A673 (cell line): ENCODE measurements around the gene RTCA. TPM values are rescaled to one million over a fixed set of nuclear protein-coding genes. Genes with fewer than 3 reads are reported as not detected.

Experiments used
- BruUV-seq: library from RNA; stranded (reverse); fragments of 400-500 nt; replicated peaks from 2 replicates; lab custom pipeline; 2021; lab: Mats Ljungman, UMichigan
- CTCF ChIA-PET: fragments of 300-600 bp; sonication (Branson Sonifier 250); formaldehyde crosslinking; loops from one replicate; lab custom pipeline; 2022; ENCODE audit warnings: antibody characterized with exemption; lab: Charles Lee
- POLR2A ChIA-PET: fragments of 300-600 bp; sonication (Branson Sonifier 250); formaldehyde crosslinking; loops from one replicate; lab custom pipeline; 2022; ENCODE audit warnings: antibody characterized with exemption; ENCODE audit not compliant: low non-redundant PET; lab: Charles Lee
- DNase-seq: peaks from one replicate; pipeline ENCODE4 v3.0.0-alpha.2; 2015; ENCODE audit warnings: low spot score
- H3K27ac ChIP-seq: fragments of 200-600 bp; sonication (generic); 2 replicates; pipeline ENCODE4 v1.5.1; 2016; ENCODE audit warnings: mixed run types, low read depth, mild to moderate bottlenecking, mixed read lengths, antibody characterized with exemption, low read length; ENCODE audit not compliant: poor library complexity, severe bottlenecking
- H3K27me3 ChIP-seq: fragments of 200-600 bp; sonication (generic); replicated peaks from 2 replicates; pipeline ENCODE4 v1.6.1; 2017; ENCODE audit warnings: mixed run types, low read depth, mild to moderate bottlenecking, mixed read lengths, antibody characterized with exemption, low read length; ENCODE audit not compliant: insufficient read depth, poor library complexity
- H3K36me3 ChIP-seq: fragments of 200-600 bp; sonication (generic); 2 replicates; pipeline ENCODE4 v1.6.1; 2016; ENCODE audit warnings: mixed run types, mild to moderate bottlenecking, mixed read lengths, antibody characterized with exemption, low read length; ENCODE audit not compliant: insufficient read depth, poor library complexity, severe bottlenecking
- H3K4me1 ChIP-seq: fragments of 200-600 bp; sonication (generic); 2 replicates; pipeline ENCODE4 v1.6.1; 2017; ENCODE audit warnings: mixed run types, mild to moderate bottlenecking, mixed read lengths, antibody characterized with exemption, low read length; ENCODE audit not compliant: insufficient read depth, poor library complexity, severe bottlenecking
- H3K4me3 ChIP-seq: fragments of 200-600 bp; sonication (generic); 2 replicates; pipeline ENCODE4 v1.5.1; 2016; ENCODE audit warnings: low read depth, mixed run types, mild to moderate bottlenecking, mixed read lengths, low read length; ENCODE audit not compliant: poor library complexity, severe bottlenecking
- H3K9me3 ChIP-seq: fragments of 200-600 bp; sonication (generic); 2 replicates; pipeline ENCODE4 v1.6.1; 2016; ENCODE audit warnings: mixed run types, low read depth, mild to moderate bottlenecking, mixed read lengths, antibody characterized with exemption, low read length; ENCODE audit not compliant: poor library complexity, severe bottlenecking
- CTCF ChIP-seq: fragments of 300-800, 200-600 bp; sonication (generic); conservative IDR thresholded peaks from 2 replicates; pipeline ENCODE4 v1.5.1; 2017; ENCODE audit warnings: low read depth, mild to moderate bottlenecking, antibody characterized with exemption, low read length, moderate library complexity, mixed read lengths
- EZH2 ChIP-seq: fragments of 200-600 bp; sonication (generic); IDR thresholded peaks from 2 replicates; pipeline ENCODE4 v1.6.1; 2017; ENCODE audit warnings: borderline replicate concordance, low read depth, mild to moderate bottlenecking, mixed read lengths, antibody characterized with exemption, low read length; ENCODE audit not compliant: poor library complexity, severe bottlenecking
- intact Hi-C: fragments of 100-400 bp; cut with micrococcal nuclease; formaldehyde crosslinking; loops from one replicate; pipeline ENCODE4 v1.10.0; 2022; ENCODE audit not compliant: unreplicated experiment
- total RNA-seq: library from RNA; stranded (reverse); gene quantifications from 2 replicates; pipeline ENCODE4 v1.2.3, GENCODE V29; 2021

RTCA gene
- total RNA-seq, 1 experiment from 2014 or later, result 57.7 TPM

- Histone ChIP-seq H3K4me3 (no peak overlapping the region), H3K27ac (no peak overlapping the region), H3K27me3 (no peaks in the 10 kb centered on the region), H3K36me3 (no peaks in the 10 kb centered on the region), H3K4me1 (no peaks in the 10 kb centered on the region), H3K9me3 (no peaks in the 10 kb centered on the region)
- TF ChIP-seq CTCF (no peak), EZH2 (no peak)
- POLR2A ChIA-PET, result no interaction called here
- no peak for DNase-seq
- BruUV-seq, result no TSS peak
- intact Hi-C loops, result no loop called here
- CTCF ChIA-PET, result no interaction called here
These were observed 42.8 kb downstream of the RTCA start for GRCh38 chr1:100308777-100309176.

GRCh38 chr1:100309863-100310262, 43.8 kb downstream of the RTCA start:
- no peak for DNase-seq
- CTCF ChIA-PET, result no interaction called here
- no peaks in the 10 kb centered on the region for H3K9me3 ChIP-seq
- intact Hi-C loops, result no loop called here
- H3K36me3 ChIP-seq, result no peaks in the 10 kb centered on the region
- no peaks in the 10 kb centered on the region for H3K27me3 ChIP-seq
- TF ChIP-seq EZH2 (no peak), CTCF (no peak)
- POLR2A ChIA-PET, result no interaction called here
- no peak overlapping the region for H3K4me3 ChIP-seq
- no TSS peak for BruUV-seq
- no peak overlapping the region for H3K27ac ChIP-seq
- no peaks in the 10 kb centered on the region for H3K4me1 ChIP-seq

GRCh38 chr1:100313382-100313781, 47.4 kb downstream of the RTCA start:
- H3K27ac ChIP-seq, result no peak overlapping the region
- no peaks in the 10 kb centered on the region for H3K36me3 ChIP-seq
- DNase-seq, result no peak
- ChIA-PET CTCF (no interaction called here), POLR2A (no interaction called here)
- H3K9me3 ChIP-seq, result peaks cover 7% of the 10 kb centered on the region
- no peaks in the 10 kb centered on the region for H3K27me3 ChIP-seq
- no peaks in the 10 kb centered on the region for H3K4me1 ChIP-seq
- no peak for TF ChIP-seq CTCF
- TF ChIP-seq EZH2, result no peak
- no peak overlapping the region for H3K4me3 ChIP-seq
- BruUV-seq, result no TSS peak
- intact Hi-C loops, result no loop called here
